ENCODE data around the gene ELAVL3.
A peak's percentile ranks its signal among the peaks of the same experiment; 100 is the strongest.

Gene ELAVL3

GRCh38 chr19:11480715-11481533 lies at the start of gene ELAVL3:
Gene ELAVL3 (minus strand): TSS chr19:11481046. CDS start chr19:11480608, 438 bp downstream.
- no peak for DNase-seq

- DNase-seq, result peak; percentile 45
Observed at GRCh38 chr19:11530432-11530831, 49.6 kb upstream of the ELAVL3 start.

DNA sequence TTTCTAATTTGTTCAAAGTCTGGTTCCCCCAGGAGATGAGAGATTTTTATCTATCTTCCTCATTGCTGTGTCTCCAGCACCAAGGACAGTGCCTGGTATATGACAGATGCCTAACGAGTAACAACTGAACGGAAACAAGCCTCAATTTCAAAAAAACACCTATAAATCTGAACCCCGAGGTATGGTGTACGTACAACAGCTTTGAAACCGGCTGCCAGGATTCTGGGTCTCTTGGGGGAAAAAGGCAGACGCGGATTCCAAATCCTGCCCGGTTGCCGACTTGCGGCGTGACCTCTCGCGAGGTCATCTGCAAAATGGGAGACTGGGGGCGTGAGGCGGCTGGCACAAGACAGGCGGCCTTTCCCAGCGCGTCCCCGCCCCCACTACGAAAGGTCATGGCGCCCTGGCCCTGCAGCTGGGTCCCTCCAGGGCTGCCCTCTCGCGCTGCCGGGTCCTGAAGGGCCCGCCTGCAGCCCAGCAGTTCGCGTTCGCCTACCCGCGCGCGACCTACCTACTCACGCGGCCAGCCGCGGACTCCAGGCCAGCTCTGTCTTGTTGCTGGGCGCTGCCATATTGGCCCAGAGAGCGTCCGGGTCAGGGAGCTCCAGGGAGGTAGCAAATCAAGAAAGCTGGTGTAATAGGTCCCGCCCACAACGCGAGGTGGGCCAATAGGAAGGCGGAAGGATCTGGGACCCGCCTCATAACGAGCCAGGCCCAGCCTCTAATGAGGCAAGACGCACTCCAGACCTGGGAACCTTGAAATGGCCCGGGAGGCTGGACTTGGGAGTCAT lies 47.9 kb upstream of the ELAVL3 start, which contains the start of gene ECSIT:
Gene ECSIT (minus strand): TSS at position 584 of the 791 bp plus-strand sequence. CDS start 9,964 bp downstream, outside the sequence.
- peak; percentile 96 for DNase-seq

GRCh38 chr19:11519138-11519537 lies 38.3 kb upstream of the ELAVL3 start:
- DNase-seq, result no peak

DNA sequence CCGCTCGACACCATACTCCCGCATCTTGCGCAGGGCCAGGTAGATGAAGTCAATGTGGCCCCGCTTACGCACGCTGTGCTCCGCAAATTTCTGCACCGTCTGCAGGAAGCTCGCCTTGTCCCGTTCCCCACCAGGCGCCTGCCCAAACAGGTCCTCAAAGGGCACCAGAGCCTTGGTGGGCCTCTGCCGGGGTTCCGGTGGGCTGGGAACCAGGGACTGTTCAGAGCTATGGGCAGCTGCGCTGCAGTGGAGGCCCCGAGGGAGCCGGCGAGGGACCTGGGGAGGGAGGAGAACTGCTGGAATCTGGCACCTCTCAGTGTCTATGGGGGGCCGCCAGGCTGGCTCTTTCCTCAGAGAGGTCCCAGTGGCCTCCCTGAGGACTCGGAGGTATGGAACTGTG lies 33.1 kb upstream of the ELAVL3 start:
- no peak for DNase-seq

- DNase-seq, result no peak
Observed at GRCh38 chr19:11510444-11510843, 29.6 kb upstream of the ELAVL3 start.

DNA sequence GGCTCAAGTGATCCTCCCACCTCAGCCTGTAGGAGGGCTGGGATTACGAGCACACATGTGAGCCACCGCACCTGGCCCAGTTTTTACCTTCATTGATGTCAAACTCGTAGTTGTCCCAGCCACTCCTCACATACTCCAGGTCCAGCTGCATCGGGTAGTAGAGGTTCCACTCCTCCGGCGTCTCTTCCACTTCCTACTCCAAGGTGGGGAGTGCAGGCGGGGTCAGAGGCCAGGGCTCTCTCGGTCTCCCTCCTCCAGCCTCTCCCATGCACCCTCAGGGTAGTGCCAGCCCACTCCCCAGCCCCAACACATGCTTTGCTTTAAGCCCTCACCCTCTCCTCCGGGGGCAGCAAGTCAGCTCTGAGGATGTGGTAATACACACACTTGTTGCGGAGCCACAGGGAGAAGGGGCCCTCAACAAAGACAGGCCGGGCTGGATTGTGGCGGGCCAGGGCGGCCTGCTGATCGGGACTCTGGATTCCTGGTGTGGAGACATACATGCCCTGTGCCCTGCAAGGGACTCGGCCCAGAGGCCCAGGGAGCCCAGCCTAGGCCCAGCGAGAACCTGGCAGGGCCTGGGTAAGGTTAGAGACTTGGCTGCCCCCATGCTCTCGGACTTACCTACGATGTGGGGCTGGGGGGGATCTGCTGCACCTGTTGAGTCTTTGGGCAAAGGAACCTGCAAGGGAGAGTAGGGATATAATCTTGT lies 26.7 kb upstream of the ELAVL3 start:
- DNase-seq, result no peak

DNA sequence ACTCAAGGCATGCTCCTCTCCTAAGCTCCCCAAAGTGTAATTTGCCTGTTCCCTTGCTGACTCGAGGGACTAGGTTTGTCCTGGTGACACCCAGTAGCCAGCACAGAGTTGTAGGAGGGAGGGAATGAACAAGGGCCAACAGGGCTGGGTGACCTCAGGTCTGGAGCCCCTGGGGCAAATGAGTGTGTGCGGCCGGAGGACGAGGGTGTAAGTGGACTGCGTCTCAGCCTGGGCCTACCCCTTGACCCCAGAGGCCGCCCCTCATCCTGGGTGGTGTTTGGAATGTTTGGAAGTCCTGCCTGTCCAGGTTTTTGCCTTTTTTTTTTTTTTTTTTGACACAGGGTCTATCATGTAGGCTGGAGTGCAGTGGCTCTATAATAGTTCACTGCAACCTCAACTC lies 26.1 kb upstream of the ELAVL3 start:
- DNase-seq, result no peak

DNA sequence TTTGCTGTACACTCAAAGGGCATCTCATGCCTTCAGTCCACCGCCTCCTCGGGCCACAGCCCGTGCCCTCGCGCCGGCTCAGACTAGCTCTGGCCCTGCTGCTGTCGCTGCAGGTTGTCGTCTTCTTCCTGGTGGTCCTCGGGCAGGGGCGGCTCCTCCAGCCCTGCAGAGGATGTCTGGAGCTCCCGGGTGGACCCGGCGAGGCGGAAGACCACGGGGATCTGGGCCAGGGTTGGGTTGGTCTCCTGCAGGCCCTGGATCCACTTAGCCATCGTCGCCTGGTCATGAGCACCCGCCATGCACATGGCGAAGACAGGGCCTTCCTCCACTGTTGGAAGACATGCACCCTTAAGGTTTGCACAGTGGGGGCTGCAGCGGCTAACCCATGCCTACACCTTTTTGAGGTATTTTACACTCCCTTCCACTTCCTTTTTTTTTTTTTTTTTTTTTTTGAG lies 25.3 kb upstream of the ELAVL3 start:
- DNase-seq, result no peak

DNA sequence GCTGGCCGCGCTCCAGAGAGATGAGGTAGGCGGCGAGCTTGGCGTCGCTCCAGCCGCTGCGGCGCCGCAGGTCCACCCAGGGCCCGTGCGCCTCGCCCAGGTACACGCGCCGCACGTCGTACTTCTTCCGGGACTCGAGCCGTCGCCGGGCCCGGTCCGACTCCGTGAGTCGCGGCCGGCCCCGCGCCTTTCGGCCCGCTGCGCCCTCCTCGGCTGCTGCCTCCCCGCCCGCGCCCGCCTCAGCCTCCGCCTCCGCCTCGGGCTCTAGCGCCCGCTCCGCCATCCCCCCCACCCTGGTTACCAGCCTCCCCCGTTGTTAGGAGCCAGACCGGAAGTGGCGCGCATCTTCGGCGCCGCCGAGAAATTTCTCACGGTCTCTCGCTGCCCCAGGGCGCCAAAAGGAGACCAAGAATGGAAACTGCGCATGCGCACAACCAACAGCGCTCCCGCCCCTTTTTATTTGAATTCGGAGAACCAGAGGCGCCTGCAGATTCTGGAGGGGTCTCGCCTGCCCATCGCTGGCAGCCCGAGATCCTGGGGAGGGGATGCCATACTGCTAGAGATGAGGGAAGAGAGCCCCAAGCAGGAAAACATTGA lies 24.8 kb upstream of the ELAVL3 start, which contains the start of gene ZNF653:
Gene ZNF653 (minus strand): TSS at position 336 of the 597 bp plus-strand sequence. CDS start 53 bp downstream, at position 283.
- peak; percentile 96 for DNase-seq

GRCh38 chr19:11505032-11505503 lies 24.2 kb upstream of the ELAVL3 start:
- peak; percentile 98 for DNase-seq

DNA sequence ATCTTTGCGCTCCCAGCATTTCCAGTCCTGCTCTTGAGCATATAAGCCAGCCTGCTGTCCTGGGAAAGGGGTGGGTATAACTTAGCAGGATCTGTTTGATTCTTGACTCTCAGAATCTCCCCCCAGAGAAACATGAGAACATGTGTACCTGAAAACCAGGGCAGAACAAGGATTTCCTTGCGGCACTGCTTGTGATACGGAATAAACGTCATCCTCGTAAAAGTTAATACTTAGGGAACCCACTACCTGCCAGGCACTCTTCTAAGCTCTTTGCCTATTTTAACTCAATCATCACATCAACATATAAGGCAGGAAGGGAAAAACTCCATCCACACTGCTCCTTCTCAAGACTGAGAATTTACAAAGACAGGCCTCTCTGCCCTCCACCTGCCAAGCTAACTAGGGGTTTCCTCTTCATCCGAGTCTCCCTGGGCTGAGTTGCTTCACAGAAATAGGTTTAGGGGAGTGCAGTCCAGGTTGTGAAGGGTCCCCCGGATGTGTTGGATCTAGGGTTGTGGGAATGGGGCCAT lies 23.7 kb upstream of the ELAVL3 start:
- no peak for DNase-seq

- no peak for DNase-seq
Observed at GRCh38 chr19:11499890-11500420, 19.1 kb upstream of the ELAVL3 start.

GRCh38 chr19:11499220-11499726 lies 18.4 kb upstream of the ELAVL3 start:
- no peak for DNase-seq

- DNase-seq, result peak; percentile 62
Observed at GRCh38 chr19:11496391-11497163, 15.7 kb upstream of the ELAVL3 start.

GRCh38 chr19:11495885-11496284 lies 15.0 kb upstream of the ELAVL3 start:
- no peak for DNase-seq

- DNase-seq, result no peak
Observed at GRCh38 chr19:11495481-11495880, 14.6 kb upstream of the ELAVL3 start.

GRCh38 chr19:11494634-11495285 lies 13.9 kb upstream of the ELAVL3 start:
- DNase-seq, result no peak

GRCh38 chr19:11489378-11489777 lies 8.5 kb upstream of the ELAVL3 start:
- DNase-seq, result no peak
